ENCODE results near the gene PDE7B.

DNA sequence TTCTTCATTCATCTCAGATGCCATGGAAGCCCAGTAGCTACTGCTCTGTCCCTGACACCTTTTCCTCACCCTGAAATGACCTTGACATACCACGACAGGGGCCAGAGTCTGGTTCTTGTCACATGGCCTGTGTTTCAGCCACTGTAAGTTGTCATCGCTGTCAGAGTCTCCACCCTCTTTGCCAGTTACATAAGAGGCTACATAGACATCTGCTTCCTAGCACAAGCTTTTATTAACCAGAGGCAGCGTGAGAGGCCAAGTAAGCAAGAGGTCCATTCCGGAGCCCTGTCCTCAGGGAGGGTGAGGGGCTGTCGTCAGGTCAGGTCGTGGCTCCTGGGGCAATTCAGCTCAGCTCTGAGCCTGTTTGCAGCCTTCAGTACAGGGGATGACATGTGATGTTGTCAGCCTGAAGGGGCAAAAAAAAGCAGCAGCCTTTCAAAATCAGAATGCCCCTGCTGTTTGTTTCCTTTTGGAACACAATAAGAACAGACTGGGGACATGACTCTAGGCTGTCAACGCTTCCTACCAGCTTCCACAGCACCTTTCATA is 252.3 kb downstream of the PDE7B start:
- TF ChIP-seq POLR2AphosphoS5 (IDR thresholded peaks at IDR 0.05; ENCODE audit: low read depth) (no peak), SPI1 (IDR thresholded peaks at IDR 0.05; ENCODE audit: borderline replicate concordance, low read depth) (no peak), GABPA (IDR thresholded peaks at IDR 0.05; ENCODE audit: low read depth) (no peak)
- TF ChIP-seq, protein P1, sequence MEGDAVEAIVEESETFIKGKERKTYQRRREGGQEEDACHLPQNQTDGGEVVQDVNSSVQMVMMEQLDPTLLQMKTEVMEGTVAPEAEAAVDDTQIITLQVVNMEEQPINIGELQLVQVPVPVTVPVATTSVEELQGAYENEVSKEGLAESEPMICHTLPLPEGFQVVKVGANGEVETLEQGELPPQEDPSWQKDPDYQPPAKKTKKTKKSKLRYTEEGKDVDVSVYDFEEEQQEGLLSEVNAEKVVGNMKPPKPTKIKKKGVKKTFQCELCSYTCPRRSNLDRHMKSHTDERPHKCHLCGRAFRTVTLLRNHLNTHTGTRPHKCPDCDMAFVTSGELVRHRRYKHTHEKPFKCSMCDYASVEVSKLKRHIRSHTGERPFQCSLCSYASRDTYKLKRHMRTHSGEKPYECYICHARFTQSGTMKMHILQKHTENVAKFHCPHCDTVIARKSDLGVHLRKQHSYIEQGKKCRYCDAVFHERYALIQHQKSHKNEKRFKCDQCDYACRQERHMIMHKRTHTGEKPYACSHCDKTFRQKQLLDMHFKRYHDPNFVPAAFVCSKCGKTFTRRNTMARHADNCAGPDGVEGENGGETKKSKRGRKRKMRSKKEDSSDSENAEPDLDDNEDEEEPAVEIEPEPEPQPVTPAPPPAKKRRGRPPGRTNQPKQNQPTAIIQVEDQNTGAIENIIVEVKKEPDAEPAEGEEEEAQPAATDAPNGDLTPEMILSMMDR (IDR thresholded peaks at IDR 0.05; ENCODE audit: insufficient read depth, low read length): no peak
